Lung (tissue), 12 donors: Measurements from ENCODE around the gene OTULINL. TPM values are rescaled to one million over a fixed set of nuclear protein-coding genes. Genes with fewer than 3 reads are reported as not detected.

Source experiments
- ATAC-seq: fragments of 200-7000 bp; cut with Tn5 transposase; one replicate; pipeline ENCODE4 v1.9.1; 2020; ENCODE audit warnings: moderate number of reproducible peaks; ENCODE audit not compliant: insufficient read depth, low FRiP score
- DNase-seq, 3 donors: peaks; one replicate each; pipeline ENCODE4 v3.0.0-alpha.2; 2013 to 2017
- H3K27ac ChIP-seq, 2 donors: one replicate each; pipeline ENCODE4 v1.5.1; 2013; ENCODE audit warnings: mild to moderate bottlenecking in 2 of 2, moderate library complexity in 2 of 2, control low read depth in 1 of 2, inconsistent platforms in 1 of 2, low read depth in 1 of 2, low read length in 1 of 2
- H3K27me3 ChIP-seq, 3 donors: one replicate each; pipeline ENCODE4 v1.5.1; 2013; ENCODE audit warnings: low read length in 2 of 3; ENCODE audit not compliant: control insufficient read depth in 3 of 3, insufficient read depth in 3 of 3
- H3K36me3 ChIP-seq, 4 donors: one replicate each; pipeline ENCODE4 v1.5.1; 2013; ENCODE audit warnings: low read length in 4 of 4, mild to moderate bottlenecking in 1 of 4, moderate library complexity in 1 of 4; ENCODE audit not compliant: control insufficient read depth in 4 of 4, insufficient read depth in 4 of 4
- H3K4me1 ChIP-seq, 5 donors: one replicate each; pipeline ENCODE4 v1.5.1; 2013; ENCODE audit warnings: low read length in 5 of 5, mild to moderate bottlenecking in 2 of 5, moderate library complexity in 1 of 5; ENCODE audit not compliant: control insufficient read depth in 5 of 5, insufficient read depth in 5 of 5
- H3K4me3 ChIP-seq: one replicate; pipeline ENCODE4 v1.5.1; 2013; ENCODE audit warnings: mild to moderate bottlenecking, control low read depth, moderate library complexity
- H3K9ac ChIP-seq, 2 donors: one replicate each; pipeline ENCODE4 v1.5.1; 2013; ENCODE audit warnings: low read length in 2 of 2, control low read depth in 1 of 2; ENCODE audit not compliant: insufficient read depth in 1 of 2
- H3K9me3 ChIP-seq, 4 donors: one replicate each; pipeline ENCODE4 v1.5.1; 2013; ENCODE audit warnings: low read length in 3 of 4, mild to moderate bottlenecking in 1 of 4, moderate library complexity in 1 of 4; ENCODE audit not compliant: control insufficient read depth in 4 of 4, insufficient read depth in 3 of 4
- WGBS, 2 donors: extraction: QIAGEN DNeasy Blood & Tissue Kit; methylation state at CpG; one replicate each; pipeline ENCODE4 v1.1.7; 2013; 5-methylcytosine and 5-hydroxymethylcytosine counted together
- polyA plus RNA-seq, 2 donors: library from polyadenylated mRNA; stranded (reverse); fragments of 200-250 nt; gene quantifications; one replicate each; pipeline ENCODE4 v1.2.1, GENCODE V29; 2013
- total RNA-seq, 2 donors: library from RNA; depleted of rRNA in 1 of 2; stranded (reverse); fragments of >200 nt in 1 of 2; gene quantifications; one replicate each; pipeline ENCODE4 v1.2.1, GENCODE V29; 2014 to 2021
- TF ChIP-seq, protein P1 (sequence below): IDR thresholded peaks from 2 replicates; pipeline ENCODE4 v1.5.1; 2012; ENCODE audit warnings: mild to moderate bottlenecking; ENCODE audit errors: control extremely low read depth, extremely low read depth
- donor health status: control.
- donor health status: control.
- donor health status: Bipolar disorder and iron deficiency.
- donor health status: healthy.
- donor health status: DM: yes; HTN: yes; CAD: no.

The OTULINL gene
- total and polyA plus RNA-seq, 4 donors = 19.7 to 59.9 (median 30.0) TPM

DNA sequence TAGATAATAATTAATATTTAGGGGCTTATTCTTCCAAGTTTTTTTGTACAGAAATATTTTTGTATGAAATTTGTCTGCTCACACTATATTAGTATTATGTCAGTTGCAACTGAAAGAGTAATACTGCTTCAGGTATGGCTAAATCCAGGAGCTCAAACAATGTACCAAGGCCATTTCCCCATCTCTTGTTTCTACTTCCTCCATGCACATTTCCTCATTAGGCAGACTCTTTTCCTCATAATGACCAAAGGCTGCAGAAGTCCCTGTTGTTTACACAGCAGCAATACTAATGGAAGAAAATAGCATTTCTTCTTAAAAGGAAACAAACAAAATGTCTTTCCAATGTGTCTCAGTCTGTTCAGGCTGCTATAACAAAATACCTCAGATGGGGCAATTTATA, 9.2 kb upstream of the OTULINL start:
- Histone ChIP-seq H3K9me3 (peaks cover 0 to 3% (median 0%) of the 10 kb centered on the region in 4 donors), H3K9ac (no peak overlapping the region), H3K27ac (no peak overlapping the region), H3K27me3 (no peaks in the 10 kb centered on the region), H3K4me1 (peaks cover 0 to 5% (median 0%) of the 10 kb centered on the region in 5 donors), H3K4me3 (no peak overlapping the region), H3K36me3 (no peaks in the 10 kb centered on the region)
- ATAC-seq (no peak), DNase-seq (no peak)
- TF ChIP-seq, protein P1, sequence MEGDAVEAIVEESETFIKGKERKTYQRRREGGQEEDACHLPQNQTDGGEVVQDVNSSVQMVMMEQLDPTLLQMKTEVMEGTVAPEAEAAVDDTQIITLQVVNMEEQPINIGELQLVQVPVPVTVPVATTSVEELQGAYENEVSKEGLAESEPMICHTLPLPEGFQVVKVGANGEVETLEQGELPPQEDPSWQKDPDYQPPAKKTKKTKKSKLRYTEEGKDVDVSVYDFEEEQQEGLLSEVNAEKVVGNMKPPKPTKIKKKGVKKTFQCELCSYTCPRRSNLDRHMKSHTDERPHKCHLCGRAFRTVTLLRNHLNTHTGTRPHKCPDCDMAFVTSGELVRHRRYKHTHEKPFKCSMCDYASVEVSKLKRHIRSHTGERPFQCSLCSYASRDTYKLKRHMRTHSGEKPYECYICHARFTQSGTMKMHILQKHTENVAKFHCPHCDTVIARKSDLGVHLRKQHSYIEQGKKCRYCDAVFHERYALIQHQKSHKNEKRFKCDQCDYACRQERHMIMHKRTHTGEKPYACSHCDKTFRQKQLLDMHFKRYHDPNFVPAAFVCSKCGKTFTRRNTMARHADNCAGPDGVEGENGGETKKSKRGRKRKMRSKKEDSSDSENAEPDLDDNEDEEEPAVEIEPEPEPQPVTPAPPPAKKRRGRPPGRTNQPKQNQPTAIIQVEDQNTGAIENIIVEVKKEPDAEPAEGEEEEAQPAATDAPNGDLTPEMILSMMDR = no peak

- DNase-seq (no peak), ATAC-seq (no peak)
- peaks cover 0 to 5% (median 0%) of the 10 kb centered on the region in 4 donors for H3K9me3 ChIP-seq
- no peaks in the 10 kb centered on the region for H3K27me3 ChIP-seq
- H3K4me1 ChIP-seq = peaks cover 0 to 5% (median 0%) of the 10 kb centered on the region in 5 donors
- no peak overlapping the region for H3K9ac ChIP-seq
- TF ChIP-seq, protein P1 = no peak
- H3K27ac ChIP-seq = no peak overlapping the region
- H3K36me3 ChIP-seq = no peaks in the 10 kb centered on the region
- WGBS, 2 donors = 53 to 80% methylated on average over 4 of the region's 4 CpGs
- H3K4me3 ChIP-seq = no peak overlapping the region
Measured at GRCh38 chr5:14572836-14573235, 8.8 kb upstream of the OTULINL start.

- TF ChIP-seq, protein P1 = no peak
- H3K36me3 ChIP-seq = no peaks in the 10 kb centered on the region
- H3K9me3 ChIP-seq = peaks cover 0 to 5% (median 0%) of the 10 kb centered on the region in 4 donors
- DNase-seq = no peak
- H3K9ac ChIP-seq = no peak overlapping the region
- no peak overlapping the region for H3K27ac ChIP-seq
- peaks cover 0 to 5% (median 0%) of the 10 kb centered on the region in 5 donors for H3K4me1 ChIP-seq
- WGBS, 2 donors = 3 to 11% methylated on average over 3 of the region's 3 CpGs
- no peak for ATAC-seq
- no peak overlapping the region for H3K4me3 ChIP-seq
- peaks cover 0 to 3% (median 0%) of the 10 kb centered on the region in 3 donors for H3K27me3 ChIP-seq
Measured at GRCh38 chr5:14574096-14574495, 7.5 kb upstream of the OTULINL start.
